ENCODE measurements around the gene SLC17A8.

GRCh38 chr12:100453951-100454350, 97.1 kb downstream of the SLC17A8 start:
- TF ChIP-seq CTCF (IDR thresholded peaks at IDR 0.05; ENCODE audit: low read depth, low read length) (no peak), POLR2A (IDR thresholded peaks at IDR 0.05; ENCODE audit: extremely low read depth, insufficient read length) (no peak)

Measured in NB4 (cell line).